ENCODE measurements around the gene DMD.

The DMD gene

GRCh38 chrX:31153475-31154047 is 2057.8 kb downstream of the DMD start:
- no peak for DNase-seq (ENCODE audit: low read depth)
- H3K4me3 ChIP-seq (ENCODE audit: low read depth, low read length) = no peak overlapping the region
- TF ChIP-seq, protein P1, sequence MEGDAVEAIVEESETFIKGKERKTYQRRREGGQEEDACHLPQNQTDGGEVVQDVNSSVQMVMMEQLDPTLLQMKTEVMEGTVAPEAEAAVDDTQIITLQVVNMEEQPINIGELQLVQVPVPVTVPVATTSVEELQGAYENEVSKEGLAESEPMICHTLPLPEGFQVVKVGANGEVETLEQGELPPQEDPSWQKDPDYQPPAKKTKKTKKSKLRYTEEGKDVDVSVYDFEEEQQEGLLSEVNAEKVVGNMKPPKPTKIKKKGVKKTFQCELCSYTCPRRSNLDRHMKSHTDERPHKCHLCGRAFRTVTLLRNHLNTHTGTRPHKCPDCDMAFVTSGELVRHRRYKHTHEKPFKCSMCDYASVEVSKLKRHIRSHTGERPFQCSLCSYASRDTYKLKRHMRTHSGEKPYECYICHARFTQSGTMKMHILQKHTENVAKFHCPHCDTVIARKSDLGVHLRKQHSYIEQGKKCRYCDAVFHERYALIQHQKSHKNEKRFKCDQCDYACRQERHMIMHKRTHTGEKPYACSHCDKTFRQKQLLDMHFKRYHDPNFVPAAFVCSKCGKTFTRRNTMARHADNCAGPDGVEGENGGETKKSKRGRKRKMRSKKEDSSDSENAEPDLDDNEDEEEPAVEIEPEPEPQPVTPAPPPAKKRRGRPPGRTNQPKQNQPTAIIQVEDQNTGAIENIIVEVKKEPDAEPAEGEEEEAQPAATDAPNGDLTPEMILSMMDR (IDR thresholded peaks at IDR 0.05; ENCODE audit: control insufficient read depth, extremely low read depth, insufficient read depth) = no peak

DNA sequence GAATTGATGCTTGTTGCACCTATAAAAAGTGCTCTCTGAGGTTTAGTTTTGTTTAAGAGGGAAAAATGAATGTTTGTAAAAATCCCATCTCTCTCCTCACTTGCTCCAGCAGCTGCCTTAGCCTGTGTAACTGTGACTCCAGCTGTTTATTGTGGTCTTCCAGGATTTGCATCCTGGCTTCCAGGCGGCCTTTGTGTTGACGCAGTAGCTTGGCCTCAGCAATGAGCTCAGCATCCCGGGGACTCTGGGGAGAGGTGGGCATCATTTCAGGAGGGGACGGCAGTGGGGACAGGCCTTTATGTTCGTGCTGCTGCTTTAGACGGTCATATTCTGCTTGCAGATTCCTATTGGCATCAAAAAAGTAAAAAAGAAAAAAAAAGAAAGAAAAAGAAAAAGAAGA is 2064.2 kb downstream of the DMD start:
- TF ChIP-seq, protein P1 (IDR thresholded peaks at IDR 0.05; ENCODE audit: control insufficient read depth, extremely low read depth, insufficient read depth) = no peak
- DNase-seq (ENCODE audit: low read depth) = no peak
- H3K4me3 ChIP-seq (ENCODE audit: low read depth, low read length) = no peak overlapping the region

- no peak overlapping the region for H3K4me3 ChIP-seq (ENCODE audit: low read depth, low read length)
- no peak for DNase-seq (ENCODE audit: low read depth)
- TF ChIP-seq, protein P1 (IDR thresholded peaks at IDR 0.05; ENCODE audit: control insufficient read depth, extremely low read depth, insufficient read depth) = no peak
Measured at GRCh38 chrX:31139961-31140360, 2071.4 kb downstream of the DMD start.

GRCh38 chrX:31138124-31138523 is 2073.2 kb downstream of the DMD start:
- no peak for DNase-seq (ENCODE audit: low read depth)
- H3K4me3 ChIP-seq (ENCODE audit: low read depth, low read length) = no peak overlapping the region
- TF ChIP-seq, protein P1 (IDR thresholded peaks at IDR 0.05; ENCODE audit: control insufficient read depth, extremely low read depth, insufficient read depth) = no peak

- no peak overlapping the region for H3K4me3 ChIP-seq (ENCODE audit: low read depth, low read length)
- no peak for DNase-seq (ENCODE audit: low read depth)
- TF ChIP-seq, protein P1 (IDR thresholded peaks at IDR 0.05; ENCODE audit: control insufficient read depth, extremely low read depth, insufficient read depth) = no peak
Measured at GRCh38 chrX:31136144-31136611, 2075.2 kb downstream of the DMD start.

GRCh38 chrX:31132821-31133241 is 2078.5 kb downstream of the DMD start:
- DNase-seq (ENCODE audit: low read depth) = no peak
- TF ChIP-seq, protein P1 (IDR thresholded peaks at IDR 0.05; ENCODE audit: control insufficient read depth, extremely low read depth, insufficient read depth) = no peak
- no peak overlapping the region for H3K4me3 ChIP-seq (ENCODE audit: low read depth, low read length)
